ENCODE data around the gene NCF4.

Gene NCF4

DNA sequence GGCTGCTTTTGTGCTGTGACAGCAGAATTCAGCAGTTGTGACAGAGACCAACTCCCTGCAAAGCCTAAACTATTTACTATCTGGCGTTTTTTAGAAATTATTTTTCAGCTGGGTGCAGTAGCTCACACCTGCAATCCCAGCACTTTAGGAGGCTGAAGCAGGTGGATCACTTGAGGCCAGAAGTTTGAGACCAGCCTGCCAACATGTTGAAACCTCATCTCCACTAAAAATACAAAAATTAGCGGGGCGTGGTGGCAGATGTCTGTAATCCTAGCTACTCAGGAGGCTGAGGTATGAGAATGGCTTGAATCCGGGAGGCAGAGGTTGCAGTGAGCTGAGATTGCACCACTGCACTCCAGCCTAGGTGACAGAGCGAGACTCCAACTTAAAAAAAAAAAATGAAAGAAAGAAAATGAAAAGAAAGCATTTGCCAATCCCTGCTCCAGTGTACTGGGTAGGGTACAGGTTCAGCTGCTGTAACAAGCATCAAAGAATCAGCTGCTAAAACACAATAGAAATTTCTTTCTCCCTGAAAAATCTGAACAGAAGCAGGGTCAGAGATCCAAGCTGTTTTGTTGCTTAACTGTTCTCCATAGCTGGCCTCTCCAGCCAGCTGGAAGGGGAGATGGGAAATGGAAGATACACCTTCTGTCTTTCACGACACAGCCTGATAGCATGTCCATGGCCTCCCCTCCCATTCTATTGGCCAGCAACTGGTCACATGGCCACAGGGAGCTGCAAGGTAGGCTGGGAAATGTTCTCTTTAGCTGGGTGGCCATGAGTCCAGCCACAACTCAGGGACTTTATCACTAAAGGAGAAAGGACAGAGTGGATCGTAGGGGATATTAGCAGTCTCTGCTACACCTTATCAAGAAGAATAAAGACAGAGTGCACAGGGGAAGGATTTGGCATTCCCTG lies 8.5 kb upstream of the NCF4 start:
- no peak for TF ChIP-seq POLR2A (IDR thresholded peaks at IDR 0.05; ENCODE audit: low read depth, low read length)
- FAIRE-seq (no peak), DNase-seq (ENCODE audit: insufficient read length, low spot score) (no peak)

DNA sequence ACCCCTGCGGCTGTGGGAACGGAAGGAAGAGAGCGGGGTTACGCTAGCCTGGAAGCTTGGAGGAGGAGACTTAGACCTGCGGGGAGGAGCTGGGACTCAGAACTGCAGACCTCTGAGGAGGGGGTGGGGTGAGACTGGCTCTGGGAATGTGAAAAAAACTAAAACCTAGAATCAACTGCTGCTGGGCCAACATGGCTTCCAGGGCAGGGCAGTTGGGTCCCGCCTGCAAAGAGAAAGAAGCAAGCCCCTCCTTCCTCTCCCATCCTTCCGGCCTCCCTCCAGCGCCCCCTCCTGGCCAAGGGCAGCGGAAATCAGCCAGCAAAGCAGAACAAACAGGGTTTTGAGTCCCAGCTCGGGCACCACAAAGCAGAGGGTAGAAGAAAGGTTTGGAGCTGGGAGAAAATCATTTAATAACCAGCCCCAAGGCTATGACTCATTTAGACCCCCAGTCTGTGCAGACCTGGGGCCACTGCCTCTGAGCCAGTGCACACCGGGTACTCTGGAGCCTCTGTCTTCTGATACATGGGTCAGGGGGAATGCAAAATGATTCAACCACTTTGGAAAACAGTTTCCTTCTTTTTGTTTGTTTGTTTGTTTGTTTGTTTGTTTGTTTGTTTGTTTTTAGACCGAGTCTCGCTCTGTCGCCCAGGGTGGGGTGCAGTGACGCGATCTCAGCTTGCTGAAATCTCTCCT lies 7.3 kb upstream of the NCF4 start:
- TF ChIP-seq POLR2A (IDR thresholded peaks at IDR 0.05; ENCODE audit: low read depth, low read length): no peak
- no peak for FAIRE-seq

GRCh38 chr22:36855478-36855877 lies 5.3 kb upstream of the NCF4 start:
- DNase-seq (ENCODE audit: insufficient read length, low spot score): no peak
- FAIRE-seq: no peak
- TF ChIP-seq POLR2A (IDR thresholded peaks at IDR 0.05; ENCODE audit: low read depth, low read length): no peak

More for the DNA sequence above, 7.3 kb upstream of the NCF4 start:
- DNase-seq (ENCODE audit: insufficient read length, low spot score): peak; percentile 53

GRCh38 chr22:36856121-36856791 lies 4.5 kb upstream of the NCF4 start:
- FAIRE-seq (no peak), DNase-seq (ENCODE audit: insufficient read length, low spot score) (peak; percentile 65)
- no peak for TF ChIP-seq POLR2A (IDR thresholded peaks at IDR 0.05; ENCODE audit: low read depth, low read length)

- DNase-seq (ENCODE audit: insufficient read length, low spot score) (no peak), FAIRE-seq (no peak)
- TF ChIP-seq POLR2A (IDR thresholded peaks at IDR 0.05; ENCODE audit: low read depth, low read length): no peak
Measured at GRCh38 chr22:36856792-36857135, 4.0 kb upstream of the NCF4 start.

- TF ChIP-seq POLR2A (IDR thresholded peaks at IDR 0.05; ENCODE audit: low read depth, low read length): no peak
- FAIRE-seq (no peak), DNase-seq (ENCODE audit: insufficient read length, low spot score) (no peak)
Measured at GRCh38 chr22:36858156-36858555, 2.6 kb upstream of the NCF4 start.

DNA sequence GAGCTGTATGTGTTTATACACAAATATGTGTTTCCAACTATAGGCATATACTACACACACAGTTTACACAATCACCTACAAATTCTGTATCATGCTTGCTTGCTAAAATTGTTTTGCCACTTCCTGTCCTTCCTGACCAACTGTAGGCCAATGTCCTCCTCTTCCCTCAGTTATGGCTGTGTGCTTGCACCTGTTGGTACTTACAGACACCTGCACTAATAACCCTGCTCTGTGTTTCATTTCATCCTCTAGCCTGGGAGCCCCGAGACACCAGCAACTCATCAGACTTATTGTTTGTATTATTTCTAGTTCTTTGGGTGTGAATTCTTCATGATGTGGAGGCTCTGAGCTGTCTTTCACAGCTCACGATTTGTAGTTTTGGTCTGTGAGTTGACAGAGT lies 1.8 kb upstream of the NCF4 start:
- no peak for TF ChIP-seq POLR2A (IDR thresholded peaks at IDR 0.05; ENCODE audit: low read depth, low read length)
- DNase-seq (ENCODE audit: insufficient read length, low spot score) (no peak), FAIRE-seq (no peak)

- FAIRE-seq (no peak), DNase-seq (ENCODE audit: insufficient read length, low spot score) (no peak)
- no peak for TF ChIP-seq POLR2A (IDR thresholded peaks at IDR 0.05; ENCODE audit: low read depth, low read length)
Measured at GRCh38 chr22:36860017-36860416, 789 bp upstream of the NCF4 start.

- no peak for FAIRE-seq
Measured at GRCh38 chr22:36860438-36860820, 377 bp upstream of the NCF4 start.

GRCh38 chr22:36862251-36863242 lies 1.7 kb downstream of the NCF4 start:
- TF ChIP-seq POLR2A (IDR thresholded peaks at IDR 0.05; ENCODE audit: low read depth, low read length): no peak
- DNase-seq (ENCODE audit: insufficient read length, low spot score): no peak
- no peak for FAIRE-seq

More at GRCh38 chr22:36860438-36860820, 377 bp upstream of the NCF4 start:
- no peak for DNase-seq (ENCODE audit: insufficient read length, low spot score)
- no peak for TF ChIP-seq POLR2A (IDR thresholded peaks at IDR 0.05; ENCODE audit: low read depth, low read length)

GRCh38 chr22:36863281-36863680 lies 2.5 kb downstream of the NCF4 start:
- no peak for FAIRE-seq
- no peak for TF ChIP-seq POLR2A (IDR thresholded peaks at IDR 0.05; ENCODE audit: low read depth, low read length)
- DNase-seq (ENCODE audit: insufficient read length, low spot score): no peak

DNA sequence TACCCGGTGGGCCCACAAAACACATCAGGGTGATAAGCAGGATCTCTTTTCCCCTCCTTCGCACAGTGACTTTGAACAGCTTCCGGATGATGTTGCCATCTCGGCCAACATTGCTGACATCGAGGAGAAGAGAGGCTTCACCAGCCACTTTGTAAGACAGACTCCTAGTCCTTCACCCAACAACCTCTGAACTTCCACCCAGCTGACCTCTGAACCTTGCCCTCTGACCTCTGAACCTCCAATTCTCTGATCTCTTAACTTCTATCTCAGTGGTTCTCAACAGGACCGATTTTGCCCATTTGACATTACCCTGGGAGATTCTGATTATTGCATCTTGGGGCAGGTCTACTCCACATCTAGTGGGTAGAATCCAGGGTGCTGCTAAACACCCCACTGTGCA lies 3.2 kb downstream of the NCF4 start:
- no peak for FAIRE-seq

More for the DNA sequence above, 3.2 kb downstream of the NCF4 start:
- TF ChIP-seq POLR2A (IDR thresholded peaks at IDR 0.05; ENCODE audit: low read depth, low read length): no peak
- no peak for DNase-seq (ENCODE audit: insufficient read length, low spot score)

Data from H54 (cell line).